B cell (primary cell): ENCODE measurements around the gene CD244.

Experiments used
- CTCF ChIP-seq: fragments of 200-600 bp; IDR thresholded peaks from one replicate; pipeline ENCODE4 v1.8.0; 2022; ENCODE audit warnings: antibody characterized with exemption, mild to moderate bottlenecking
- EZH2 ChIP-seq: IDR thresholded peaks from 2 replicates; pipeline ENCODE4 v1.6.1; 2012; ENCODE audit warnings: borderline replicate concordance, low read depth, mild to moderate bottlenecking, moderate library complexity, low read length; ENCODE audit not compliant: insufficient read depth, poor library complexity, severe bottlenecking

GRCh38 chr1:160907976-160908375 is 45.3 kb upstream of the CD244 start:
- TF ChIP-seq CTCF (no peak), EZH2 (no peak)
